B cell (primary cell): ENCODE results near the gene POU2F3. TPM values are rescaled to one million over a fixed set of nuclear protein-coding genes. Genes with fewer than 3 reads are reported as not detected.

Source experiments
- ATAC-seq: fragments of 200-7000 bp; cut with Tn5 transposase; one replicate; pipeline ENCODE4 v1.10.0; 2021; ENCODE audit warnings: low read depth, mild to moderate bottlenecking, moderate number of reproducible peaks, moderate library complexity
- CTCF ChIA-PET: fragments of 350-600 bp; sonication (Branson Sonifier 250); formaldehyde crosslinking; loops from one replicate; lab custom pipeline; 2021; ENCODE audit warnings: antibody characterized with exemption, inconsistent platforms; lab: Charles Lee
- POLR2A ChIA-PET: fragments of 350-600 bp; sonication (Branson Sonifier 250); formaldehyde crosslinking; loops from one replicate; lab custom pipeline; 2021; ENCODE audit warnings: antibody characterized with exemption; lab: Charles Lee
- DNase-seq: peaks from one replicate; pipeline ENCODE4 v3.0.0; 2013
- H2AFZ ChIP-seq: 2 replicates; pipeline ENCODE4 v1.6.1; 2012; ENCODE audit warnings: mild to moderate bottlenecking, low read depth, low read length; ENCODE audit not compliant: insufficient read depth, poor library complexity, severe bottlenecking
- H3K27ac ChIP-seq, 2 donors: 1 replicate in 1 of 2; 2 replicates in 1 of 2; pipeline ENCODE4 v1.5.1; 2012 to 2013; ENCODE audit warnings: low read length in 2 of 2, mild to moderate bottlenecking in 2 of 2, moderate library complexity in 1 of 2
- H3K27me3 ChIP-seq, 4 experiments: fragments of 200-600 bp in 1 of 4; sonication (generic) in 1 of 4; replicated peaks in 1 of 4; 1 replicate in 2 of 4; 2 replicates in 2 of 4; pipeline versions ENCODE4 v1.6.1 to v1.7.0; 2013 to 2016; ENCODE audit warnings: low read length in 3 of 4, mild to moderate bottlenecking in 2 of 4, mixed read lengths in 1 of 4, moderate library complexity in 1 of 4; ENCODE audit not compliant: insufficient read depth in 4 of 4, control insufficient read depth in 3 of 4; ENCODE audit errors: control extremely low read depth in 1 of 4
- H3K36me3 ChIP-seq, 2 experiments: replicated peaks in 1 of 2; 1 replicate in 1 of 2; 2 replicates in 1 of 2; pipeline versions ENCODE4 v1.6.1 to v1.7.1; 2013; ENCODE audit warnings: low read length in 1 of 2; ENCODE audit not compliant: insufficient read depth in 2 of 2, control insufficient read depth in 1 of 2; ENCODE audit errors: control extremely low read depth in 1 of 2, extremely low read depth in 1 of 2
- H3K4me1 ChIP-seq, 2 donors: fragments of 200-600 bp in 1 of 2; sonication (generic) in 1 of 2; 1 replicate in 1 of 2; 2 replicates in 1 of 2; pipeline versions ENCODE4 v1.5.1 to v1.6.1; 2013 to 2017; ENCODE audit warnings: low read length in 2 of 2; ENCODE audit not compliant: control insufficient read depth in 2 of 2, insufficient read depth in 2 of 2
- H3K4me2 ChIP-seq: replicated peaks from 2 replicates; pipeline ENCODE3; 2012; ENCODE audit warnings: mild to moderate bottlenecking, low read depth, low read length; ENCODE audit not compliant: poor library complexity, severe bottlenecking
- H3K4me3 ChIP-seq, 5 experiments: fragments of 200-600 bp in 1 of 5; sonication (generic) in 1 of 5; 1 replicate in 3 of 5; 2 replicates in 2 of 5; pipeline versions ENCODE4 v1.5.1 to v1.7.0; 2011 to 2016; ENCODE audit warnings: low read length in 4 of 5, mild to moderate bottlenecking in 4 of 5, low read depth in 2 of 5, control low read depth in 1 of 5, moderate library complexity in 1 of 5; ENCODE audit not compliant: insufficient read depth in 1 of 5; ENCODE audit errors: control extremely low read depth in 1 of 5, extremely low read depth in 1 of 5
- H3K79me2 ChIP-seq: fragments of 200-600 bp; sonication (generic); one replicate; pipeline ENCODE4 v1.6.0; 2016; ENCODE audit warnings: low read length; ENCODE audit not compliant: control insufficient read depth, insufficient read depth
- H3K9ac ChIP-seq: fragments of 200-600 bp; sonication (generic); 2 replicates; pipeline ENCODE4 v1.6.1; 2017; ENCODE audit warnings: mild to moderate bottlenecking, low read length, moderate library complexity
- H3K9me3 ChIP-seq, 3 donors: one replicate each; pipeline versions ENCODE4 v1.6.1 to v1.7.1; 2013; ENCODE audit warnings: low read length in 2 of 3; ENCODE audit not compliant: control insufficient read depth in 2 of 3, insufficient read depth in 1 of 3; ENCODE audit errors: control extremely low read depth in 1 of 3
- H4K20me1 ChIP-seq: 2 replicates; pipeline ENCODE4 v1.6.0; 2012; ENCODE audit warnings: mild to moderate bottlenecking, low read length; ENCODE audit not compliant: insufficient read depth, control insufficient read depth, poor library complexity, severe bottlenecking
- H3K27ac Mint-ChIP-seq: one replicate; pipeline ENCODE4 v1.8.0; 2021; ENCODE audit warnings: mixed read lengths
- H3K27me3 Mint-ChIP-seq: one replicate; pipeline ENCODE4 v1.8.0; 2021; ENCODE audit warnings: mixed read lengths
- H3K4me1 Mint-ChIP-seq: one replicate; pipeline ENCODE4 v1.8.0; 2021; ENCODE audit warnings: mixed read lengths
- H3K4me3 Mint-ChIP-seq: one replicate; pipeline ENCODE4 v1.8.0; 2021; ENCODE audit warnings: mixed read lengths
- H3K9me3 Mint-ChIP-seq: one replicate; pipeline ENCODE4 v1.8.0; 2022; ENCODE audit warnings: mixed read lengths; ENCODE audit not compliant: insufficient read depth
- EZH2 ChIP-seq: IDR thresholded peaks from 2 replicates; pipeline ENCODE4 v1.6.1; 2012; ENCODE audit warnings: borderline replicate concordance, low read depth, mild to moderate bottlenecking, moderate library complexity, low read length; ENCODE audit not compliant: insufficient read depth, poor library complexity, severe bottlenecking
- WGBS: methylation state at CpG from one replicate; pipeline ENCODE4 v1.1.5; 2013; ENCODE audit warnings: missing lambda C conversion rate; ENCODE audit not compliant: insufficient coverage; 5-methylcytosine and 5-hydroxymethylcytosine counted together
- intact Hi-C: fragments of 100-400 bp; cut with micrococcal nuclease; formaldehyde crosslinking; loops from one replicate; pipeline ENCODE4 v1.10.0; 2022
- polyA plus RNA-seq: library from polyadenylated mRNA; depleted of rRNA; stranded (reverse); fragments of >200 nt; gene quantifications from 2 replicates; pipeline ENCODE4 v1.2.3, GENCODE V29; 2012
- total RNA-seq, 2 donors: library from RNA; stranded (reverse); fragments of 120-200 nt in 1 of 2; gene quantifications; 1 replicate in 1 of 2; 2 replicates in 1 of 2; pipeline versions ENCODE4 v1.2.3 to v1.2.4, GENCODE V29; 2013 to 2022
- TF ChIP-seq, protein P1 (sequence below): fragments of 200-600 bp; IDR thresholded peaks from one replicate; pipeline ENCODE4 v1.8.0; 2022; ENCODE audit warnings: antibody characterized with exemption, mild to moderate bottlenecking

The POU2F3 gene
- total and polyA plus RNA-seq, 2 donors (not counting 1 experiment from before 2014, with no cell fraction given), result not detected

DNA sequence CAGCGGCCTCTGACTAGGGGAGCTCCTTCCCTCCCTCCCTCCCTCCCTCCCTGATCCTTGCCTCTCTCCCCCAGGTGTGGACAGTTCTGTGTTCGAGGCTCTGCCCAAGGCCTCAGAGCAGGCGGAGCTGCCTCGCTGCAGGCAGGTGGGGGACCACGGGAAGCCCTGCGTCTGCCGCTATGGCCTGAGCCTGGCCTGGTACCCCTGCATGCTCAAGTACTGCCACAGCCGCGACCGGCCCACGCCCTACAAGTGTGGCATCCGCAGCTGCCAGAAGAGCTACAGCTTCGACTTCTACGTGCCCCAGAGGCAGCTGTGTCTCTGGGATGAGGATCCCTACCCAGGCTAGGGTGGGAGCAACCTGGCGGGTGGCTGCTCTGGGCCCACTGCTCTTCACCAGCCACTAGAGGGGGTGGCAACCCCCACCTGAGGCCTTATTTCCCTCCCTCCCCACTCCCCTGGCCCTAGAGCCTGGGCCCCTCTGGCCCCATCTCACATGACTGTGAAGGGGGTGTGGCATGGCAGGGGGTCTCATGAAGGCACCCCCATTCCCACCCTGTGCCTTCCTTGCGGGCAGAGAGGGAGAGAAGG, 11.1 kb upstream of the POU2F3 start:
- ChIA-PET POLR2A (no interaction called here), CTCF (interaction anchor here (0.9 kb wide), 1 partner anchor 57 kb away, joined by 3 read pairs; no protein-coding TSS in a partner anchor)
- Mint-ChIP-seq H3K27ac (no peak overlapping the region), H3K4me3 (no peak overlapping the region), H3K9me3 (no peaks in the 10 kb centered on the region), H3K27me3 (peaks cover 25% of the 10 kb centered on the region), H3K4me1 (peaks cover 14% of the 10 kb centered on the region)
- Histone ChIP-seq H3K4me3 (no peak overlapping the region), H3K79me2 (no peaks in the 10 kb centered on the region), H3K9me3 (no peaks in the 10 kb centered on the region), H3K27me3 (peaks cover 0 to 2% (median 0%) of the 10 kb centered on the region in 4 experiments), H3K36me3 (no peaks in the 10 kb centered on the region), H3K4me1 (peaks cover 7 to 8% of the 10 kb centered on the region in 2 donors), H3K9ac (no peak overlapping the region), H2AFZ (no peak overlapping the region), H4K20me1 (no peaks in the 10 kb centered on the region), H3K4me2 (no peak overlapping the region), H3K27ac (no peak overlapping the region)
- ATAC-seq, result no peak
- DNase-seq, result no peak
- intact Hi-C loops, result no loop called here
- WGBS, result 94% methylated on average over 15 of the region's 16 CpGs
- TF ChIP-seq EZH2, result no peak
- TF ChIP-seq, protein P1, sequence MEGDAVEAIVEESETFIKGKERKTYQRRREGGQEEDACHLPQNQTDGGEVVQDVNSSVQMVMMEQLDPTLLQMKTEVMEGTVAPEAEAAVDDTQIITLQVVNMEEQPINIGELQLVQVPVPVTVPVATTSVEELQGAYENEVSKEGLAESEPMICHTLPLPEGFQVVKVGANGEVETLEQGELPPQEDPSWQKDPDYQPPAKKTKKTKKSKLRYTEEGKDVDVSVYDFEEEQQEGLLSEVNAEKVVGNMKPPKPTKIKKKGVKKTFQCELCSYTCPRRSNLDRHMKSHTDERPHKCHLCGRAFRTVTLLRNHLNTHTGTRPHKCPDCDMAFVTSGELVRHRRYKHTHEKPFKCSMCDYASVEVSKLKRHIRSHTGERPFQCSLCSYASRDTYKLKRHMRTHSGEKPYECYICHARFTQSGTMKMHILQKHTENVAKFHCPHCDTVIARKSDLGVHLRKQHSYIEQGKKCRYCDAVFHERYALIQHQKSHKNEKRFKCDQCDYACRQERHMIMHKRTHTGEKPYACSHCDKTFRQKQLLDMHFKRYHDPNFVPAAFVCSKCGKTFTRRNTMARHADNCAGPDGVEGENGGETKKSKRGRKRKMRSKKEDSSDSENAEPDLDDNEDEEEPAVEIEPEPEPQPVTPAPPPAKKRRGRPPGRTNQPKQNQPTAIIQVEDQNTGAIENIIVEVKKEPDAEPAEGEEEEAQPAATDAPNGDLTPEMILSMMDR, result no peak
